Esophagus muscularis mucosa (tissue), 4 donors: ENCODE data around the gene C17orf50.

Source experiments
- CTCF ChIP-seq, 3 experiments: fragments of 200-600 bp in 2 of 3; fragments of 450-650 bp in 1 of 3; sonication (generic) in 2 of 3; IDR thresholded peaks; one replicate each; pipeline ENCODE4 v1.5.1; 2017 to 2019; ENCODE audit warnings: antibody characterized with exemption in 3 of 3, mild to moderate bottlenecking in 2 of 3, moderate library complexity in 1 of 3
- EP300 ChIP-seq: sonication (generic); formaldehyde crosslinking; IDR thresholded peaks from one replicate; pipeline ENCODE4 v1.6.1; 2017; ENCODE audit warnings: antibody characterized with exemption
- POLR2A ChIP-seq: fragments of 450-650 bp; IDR thresholded peaks from one replicate; pipeline ENCODE4 v1.6.1; 2017; ENCODE audit warnings: antibody characterized with exemption, moderate library complexity, mild to moderate bottlenecking, low read depth
- POLR2AphosphoS5 ChIP-seq, 2 donors: sonication (generic); formaldehyde crosslinking; IDR thresholded peaks; one replicate each; pipeline ENCODE4 v1.6.1; 2017; ENCODE audit warnings: antibody characterized with exemption in 2 of 2

GRCh38 chr17:35765756-35766488, 5.2 kb downstream of the C17orf50 start:
- TF ChIP-seq CTCF (IDR thresholded peaks at IDR 0.05) = no peak
- no peak for TF ChIP-seq POLR2AphosphoS5 (IDR thresholded peaks at IDR 0.05)
- no peak for TF ChIP-seq POLR2A
- TF ChIP-seq EP300 = no peak
